HG03097 (cell line): ENCODE results near the gene RNF167.

Experiments used
- ATAC-seq: cut with Tn5 transposase; IDR thresholded peaks from one replicate; pipeline ENCODE4 v1.9.1; 2021; ENCODE audit not compliant: unreplicated experiment, low FRiP score

RNF167 gene

GRCh38 chr17:4937553-4937952, 2.5 kb upstream of the RNF167 start:
- no peak for ATAC-seq

- ATAC-seq: no peak
These were observed 2.0 kb upstream of the RNF167 start for GRCh38 chr17:4938069-4938491.

GRCh38 chr17:4938688-4939545, 1.2 kb upstream of the RNF167 start:
- no peak for ATAC-seq

- ATAC-seq: peak; percentile 9
These were observed 597 bp upstream of the RNF167 start for GRCh38 chr17:4939546-4939795.

- ATAC-seq: no peak
These were observed 669 bp downstream of the RNF167 start for GRCh38 chr17:4940555-4941318.

GRCh38 chr17:4941319-4941610, 1.2 kb downstream of the RNF167 start:
- no peak for ATAC-seq

- no peak for ATAC-seq
These were observed 2.9 kb downstream of the RNF167 start for GRCh38 chr17:4942760-4943508.

- no peak for ATAC-seq
These were observed 4.1 kb downstream of the RNF167 start for GRCh38 chr17:4944163-4944553.

GRCh38 chr17:4944554-4945175, 4.6 kb downstream of the RNF167 start:
- ATAC-seq: no peak

- ATAC-seq: no peak
These were observed 5.3 kb downstream of the RNF167 start for GRCh38 chr17:4945176-4945943.

- ATAC-seq: no peak
These were observed 5.8 kb downstream of the RNF167 start for GRCh38 chr17:4945944-4946280.

- ATAC-seq: no peak
These were observed 6.4 kb downstream of the RNF167 start for GRCh38 chr17:4946312-4946976.

- ATAC-seq: no peak
These were observed 6.9 kb downstream of the RNF167 start for GRCh38 chr17:4947010-4947410.

- no peak for ATAC-seq
These were observed 7.5 kb downstream of the RNF167 start for GRCh38 chr17:4947411-4948165.

- peak; percentile 8 for ATAC-seq
These were observed 8.3 kb downstream of the RNF167 start, which contains the start of gene PFN1 for GRCh38 chr17:4948166-4948930. Gene PFN1 (minus strand): TSS chr17:4948530. CDS start chr17:4948394, 136 bp downstream.

- peak; percentile 35 for ATAC-seq
These were observed 8.9 kb downstream of the RNF167 start for GRCh38 chr17:4948931-4949320.

- peak; percentile 27 for ATAC-seq
These were observed 9.4 kb downstream of the RNF167 start for GRCh38 chr17:4949321-4950074.
